VCaP (cell line): ENCODE measurements around the gene SH3PXD2A.

ENCODE experiments used
- H3K27ac ChIP-seq: fragments of 450-650 bp; 2 replicates; pipeline ENCODE4 v1.5.1; 2017
- CTCF ChIP-seq: fragments of 450-650 bp; conservative IDR thresholded peaks from 2 replicates; pipeline ENCODE4 v1.5.1; 2017; ENCODE audit warnings: mild to moderate bottlenecking, moderate library complexity

Gene SH3PXD2A

GRCh38 chr10:103778358-103779139 is 76.8 kb downstream of the SH3PXD2A start:
- H3K27ac ChIP-seq, result no peak overlapping the region
- TF ChIP-seq CTCF, result no peak

- no peak overlapping the region for H3K27ac ChIP-seq
- no peak for TF ChIP-seq CTCF
Observed at GRCh38 chr10:103776878-103777591, 78.3 kb downstream of the SH3PXD2A start.

- no peak for TF ChIP-seq CTCF
- H3K27ac ChIP-seq, result no peak overlapping the region
Observed at GRCh38 chr10:103775776-103776175, 79.6 kb downstream of the SH3PXD2A start.

- peak overlapping the region; percentile 67 for H3K27ac ChIP-seq
Observed at GRCh38 chr10:103772846-103773245, 82.5 kb downstream of the SH3PXD2A start.

- H3K27ac ChIP-seq, result peak overlapping the region; percentile 67
- no peak for TF ChIP-seq CTCF
Observed at GRCh38 chr10:103772096-103772845, 83.1 kb downstream of the SH3PXD2A start.

GRCh38 chr10:103770139-103770538 is 85.2 kb downstream of the SH3PXD2A start:
- no peak for TF ChIP-seq CTCF
- no peak overlapping the region for H3K27ac ChIP-seq

GRCh38 chr10:103769176-103769575 is 86.2 kb downstream of the SH3PXD2A start:
- H3K27ac ChIP-seq, result no peak overlapping the region
- TF ChIP-seq CTCF, result no peak
